ENCODE results near the gene COL25A1. TPM values are rescaled to one million over a fixed set of nuclear protein-coding genes. Genes with fewer than 3 reads are reported as not detected.

COL25A1 gene
- total and polyA plus RNA-seq, 4 donors: 0.61 to 4.4 (median 2.1) TPM

GRCh38 chr4:108794136-108794535 lies 508.3 kb downstream of the COL25A1 start:
- no peaks in the 10 kb centered on the region for H3K27me3 ChIP-seq (ENCODE audit: control insufficient read depth in 4 of 4, insufficient read depth in 4 of 4, low read length in 3 of 4)
- H3K9ac ChIP-seq (ENCODE audit: low read depth in 1 of 2, low read length in 2 of 2): no peak overlapping the region
- no peaks in the 10 kb centered on the region for H3K9me3 ChIP-seq (ENCODE audit: control insufficient read depth in 4 of 4, low read length in 3 of 4)
- H3K36me3 ChIP-seq (ENCODE audit: control insufficient read depth in 4 of 4, insufficient read depth in 3 of 4, low read depth in 1 of 4, low read length in 3 of 4): no peaks in the 10 kb centered on the region
- 29% methylated on average over 1 of the region's 1 CpG for WGBS
- no peak for DNase-seq (ENCODE audit: low spot score)
- H3K27ac ChIP-seq (ENCODE audit: low read depth in 1 of 2, low read length in 2 of 2): no peak overlapping the region
- no peak overlapping the region for H3K4me3 ChIP-seq (ENCODE audit: low read depth in 1 of 3, low read length in 3 of 3)
- H3K4me1 ChIP-seq (ENCODE audit: control insufficient read depth in 4 of 4, insufficient read depth in 4 of 4, low read length in 3 of 4): peaks cover 4 to 39% (median 35%) of the 10 kb centered on the region in 4 donors
- peak; percentile 70 to 74 for TF ChIP-seq HNF4A (conservative IDR thresholded peaks at IDR 0.05)
- TF ChIP-seq FOXA1 (IDR thresholded peaks at IDR 0.05): no peak
- peak in 1 of 2 donors; percentile 48 for TF ChIP-seq JUND (IDR thresholded peaks at IDR 0.05)
- TF ChIP-seq RXRA (IDR thresholded peaks at IDR 0.05): peak; percentile 43 to 66
- TF ChIP-seq SP1 (IDR thresholded peaks at IDR 0.05): peak; percentile 32
- TF ChIP-seq ZBTB33 (IDR thresholded peaks at IDR 0.05): no peak
- TF ChIP-seq RAD21 (IDR thresholded peaks at IDR 0.05): peak in 1 of 2 donors; percentile 27

GRCh38 chr4:108793415-108793814 lies 509.0 kb downstream of the COL25A1 start:
- no peak for DNase-seq (ENCODE audit: low spot score)
- Histone ChIP-seq H3K36me3 (ENCODE audit: control insufficient read depth in 4 of 4, insufficient read depth in 3 of 4, low read depth in 1 of 4, low read length in 3 of 4) (no peaks in the 10 kb centered on the region), H3K9me3 (ENCODE audit: control insufficient read depth in 4 of 4, low read length in 3 of 4) (no peaks in the 10 kb centered on the region), H3K4me3 (ENCODE audit: low read depth in 1 of 3, low read length in 3 of 3) (no peak overlapping the region), H3K27ac (ENCODE audit: low read depth in 1 of 2, low read length in 2 of 2) (no peak overlapping the region), H3K27me3 (ENCODE audit: control insufficient read depth in 4 of 4, insufficient read depth in 4 of 4, low read length in 3 of 4) (no peaks in the 10 kb centered on the region), H3K4me1 (ENCODE audit: control insufficient read depth in 4 of 4, insufficient read depth in 4 of 4, low read length in 3 of 4) (peaks cover 4 to 39% (median 35%) of the 10 kb centered on the region in 4 donors), H3K9ac (ENCODE audit: low read depth in 1 of 2, low read length in 2 of 2) (no peak overlapping the region)
- WGBS: 88% methylated on average over 1 of the region's 1 CpG
- TF ChIP-seq SP1 (IDR thresholded peaks at IDR 0.05) (no peak), RXRA (IDR thresholded peaks at IDR 0.05) (no peak), CTCF (IDR thresholded peaks at IDR 0.05; ENCODE audit: low read depth, low read length, missing input control) (no peak), HNF4G (IDR thresholded peaks at IDR 0.05) (no peak), GABPA (IDR thresholded peaks at IDR 0.05 in 1 of 2, conservative IDR thresholded peaks at IDR 0.05 in 1 of 2) (no peak), FOXA1 (IDR thresholded peaks at IDR 0.05) (no peak), MAX (IDR thresholded peaks at IDR 0.05) (no peak), ATF3 (IDR thresholded peaks at IDR 0.05) (no peak), JUND (IDR thresholded peaks at IDR 0.05) (no peak), REST (IDR thresholded peaks at IDR 0.05) (no peak), RAD21 (IDR thresholded peaks at IDR 0.05) (no peak), NR2F2 (IDR thresholded peaks at IDR 0.05) (no peak), YY1 (IDR thresholded peaks at IDR 0.05) (no peak), FOXA2 (IDR thresholded peaks at IDR 0.05) (no peak), HNF4A (conservative IDR thresholded peaks at IDR 0.05) (no peak), TAF1 (conservative IDR thresholded peaks at IDR 0.05) (no peak), EGR1 (IDR thresholded peaks at IDR 0.05; ENCODE audit: low read depth in 2 of 2) (no peak)
